Neural crest cell (in vitro differentiated cells): Measurements from ENCODE around the gene ECSCR. TPM values are rescaled to one million over a fixed set of nuclear protein-coding genes. Genes with fewer than 3 reads are reported as not detected.
A peak's percentile ranks its signal among the peaks of the same experiment; 100 is the strongest.
"Not testable (repeated sequence)": the region's sequence is repeated elsewhere in the genome, so short reads cannot be mapped to it uniquely, and the experiment has no call there.

Experiments used
- DNase-seq: peaks from one replicate; pipeline ENCODE4 v3.0.0; 2021; ENCODE audit warnings: low read depth, mixed read lengths, low spot score
- H3K27ac Mint-ChIP-seq: one replicate; pipeline ENCODE4 v1.8.0; 2021; ENCODE audit warnings: mild to moderate bottlenecking, mixed read lengths; ENCODE audit not compliant: unreplicated experiment
- H3K27me3 Mint-ChIP-seq: 2 replicates; pipeline ENCODE4 v1.8.0; 2021; ENCODE audit warnings: low read depth, mild to moderate bottlenecking, mixed read lengths
- H3K36me3 Mint-ChIP-seq: 2 replicates; pipeline ENCODE4 v1.8.0; 2021; ENCODE audit warnings: low read depth, mild to moderate bottlenecking, mixed read lengths
- H3K4me1 Mint-ChIP-seq: 2 replicates; pipeline ENCODE4 v1.8.0; 2021; ENCODE audit warnings: mixed read lengths
- H3K4me3 Mint-ChIP-seq: one replicate; pipeline ENCODE4 v1.8.0; 2021; ENCODE audit warnings: mild to moderate bottlenecking, mixed read lengths
- H3K9me3 Mint-ChIP-seq: 2 replicates; pipeline ENCODE4 v1.8.0; 2021; ENCODE audit warnings: mixed read lengths
- total RNA-seq: library from RNA; stranded (reverse); gene quantifications from 2 replicates; pipeline ENCODE4 v1.2.1, GENCODE V29; 2021
- TF ChIP-seq, protein P1 (sequence below): fragments of 200-600 bp; sonication (generic); conservative IDR thresholded peaks from 2 replicates; pipeline ENCODE4 v1.5.0; 2021; ENCODE audit warnings: antibody characterized with exemption, mild to moderate bottlenecking

Gene ECSCR
- total RNA-seq, 1 donor from 2014 or later = not detected

GRCh38 chr5:139482050-139482889 is 19.7 kb upstream of the ECSCR start, which contains the start of gene STING1:
TSS of gene STING1 (minus strand) at chr5:139482758. CDS start at chr5:139481704, 1,054 bp downstream.
- H3K27ac Mint-ChIP-seq = peak within 1 kb of the TSS; percentile 94
- TF ChIP-seq, protein P1, sequence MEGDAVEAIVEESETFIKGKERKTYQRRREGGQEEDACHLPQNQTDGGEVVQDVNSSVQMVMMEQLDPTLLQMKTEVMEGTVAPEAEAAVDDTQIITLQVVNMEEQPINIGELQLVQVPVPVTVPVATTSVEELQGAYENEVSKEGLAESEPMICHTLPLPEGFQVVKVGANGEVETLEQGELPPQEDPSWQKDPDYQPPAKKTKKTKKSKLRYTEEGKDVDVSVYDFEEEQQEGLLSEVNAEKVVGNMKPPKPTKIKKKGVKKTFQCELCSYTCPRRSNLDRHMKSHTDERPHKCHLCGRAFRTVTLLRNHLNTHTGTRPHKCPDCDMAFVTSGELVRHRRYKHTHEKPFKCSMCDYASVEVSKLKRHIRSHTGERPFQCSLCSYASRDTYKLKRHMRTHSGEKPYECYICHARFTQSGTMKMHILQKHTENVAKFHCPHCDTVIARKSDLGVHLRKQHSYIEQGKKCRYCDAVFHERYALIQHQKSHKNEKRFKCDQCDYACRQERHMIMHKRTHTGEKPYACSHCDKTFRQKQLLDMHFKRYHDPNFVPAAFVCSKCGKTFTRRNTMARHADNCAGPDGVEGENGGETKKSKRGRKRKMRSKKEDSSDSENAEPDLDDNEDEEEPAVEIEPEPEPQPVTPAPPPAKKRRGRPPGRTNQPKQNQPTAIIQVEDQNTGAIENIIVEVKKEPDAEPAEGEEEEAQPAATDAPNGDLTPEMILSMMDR = no peak
- H3K4me3 Mint-ChIP-seq = no peak within 1 kb of the TSS
- DNase-seq = no peak
- H3K27me3 Mint-ChIP-seq = no peaks in the 10 kb centered on the region
- H3K36me3 Mint-ChIP-seq = no peaks in the 10 kb centered on the region
- no peaks in the 10 kb centered on the region for H3K9me3 Mint-ChIP-seq
- H3K4me1 Mint-ChIP-seq = peaks cover 9% of the 10 kb centered on the region

DNA sequence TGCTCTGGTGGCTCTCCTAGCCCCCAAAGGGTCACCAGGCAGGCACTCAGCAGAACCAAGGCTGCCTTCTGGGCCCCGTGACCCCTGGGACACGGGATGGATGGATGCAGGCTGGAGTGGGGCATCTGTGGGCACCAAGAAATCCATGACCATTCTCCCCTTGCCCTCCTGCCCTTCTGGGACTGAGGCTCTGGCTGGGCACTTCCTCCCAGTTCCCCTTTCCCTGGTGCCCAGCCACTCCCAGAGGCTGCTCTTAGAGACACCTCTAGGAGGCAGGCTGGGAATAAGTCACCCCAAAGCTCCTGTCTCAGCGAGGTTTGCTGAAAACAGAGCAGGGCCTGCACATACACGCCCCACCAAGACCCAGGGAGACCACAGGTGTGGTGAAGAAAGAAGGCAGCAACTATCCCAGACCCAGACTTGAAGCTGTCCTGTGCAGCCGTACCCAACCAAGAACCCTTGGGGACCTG is 19.1 kb upstream of the ECSCR start:
- Mint-ChIP-seq H3K4me1 (peaks cover 8% of the 10 kb centered on the region), H3K27ac (no peak overlapping the region), H3K9me3 (no peaks in the 10 kb centered on the region), H3K27me3 (no peaks in the 10 kb centered on the region), H3K36me3 (no peaks in the 10 kb centered on the region), H3K4me3 (no peak overlapping the region)
- TF ChIP-seq, protein P1 = no peak
- no peak for DNase-seq

GRCh38 chr5:139481122-139481533 is 18.6 kb upstream of the ECSCR start:
- no peaks in the 10 kb centered on the region for H3K36me3 Mint-ChIP-seq
- H3K27me3 Mint-ChIP-seq = no peaks in the 10 kb centered on the region
- DNase-seq = no peak
- H3K4me1 Mint-ChIP-seq = peaks cover 5% of the 10 kb centered on the region
- H3K9me3 Mint-ChIP-seq = no peaks in the 10 kb centered on the region
- H3K4me3 Mint-ChIP-seq = no peak overlapping the region
- TF ChIP-seq, protein P1 = no peak
- H3K27ac Mint-ChIP-seq = no peak overlapping the region

GRCh38 chr5:139479729-139480128 is 17.2 kb upstream of the ECSCR start:
- not testable (repeated sequence) for DNase-seq, H3K27me3 Mint-ChIP-seq, H3K9me3 Mint-ChIP-seq, H3K27ac Mint-ChIP-seq, H3K36me3 Mint-ChIP-seq, H3K4me1 Mint-ChIP-seq, H3K4me3 Mint-ChIP-seq

GRCh38 chr5:139478657-139479423 is 16.3 kb upstream of the ECSCR start:
- not testable (repeated sequence) for DNase-seq

GRCh38 chr5:139475865-139476617 is 13.5 kb upstream of the ECSCR start:
- Mint-ChIP-seq H3K36me3 (no peaks in the 10 kb centered on the region), H3K9me3 (no peaks in the 10 kb centered on the region), H3K27me3 (no peaks in the 10 kb centered on the region), H3K4me1 (peaks cover 17% of the 10 kb centered on the region), H3K4me3 (no peak overlapping the region), H3K27ac (no peak overlapping the region)
- no peak for DNase-seq
- TF ChIP-seq, protein P1 = no peak

More at GRCh38 chr5:139478657-139479423, 16.3 kb upstream of the ECSCR start:
- H3K4me3 Mint-ChIP-seq, H3K27me3 Mint-ChIP-seq, H3K9me3 Mint-ChIP-seq, H3K27ac Mint-ChIP-seq, H3K36me3 Mint-ChIP-seq, H3K4me1 Mint-ChIP-seq: not testable (repeated sequence)
